Measurements from ENCODE around the gene S100A14.

- TF ChIP-seq KLF10 (CRISPR knock-in tag; IDR thresholded peaks at IDR 0.05) (no peak), ZBTB33 (CRISPR knock-in tag; IDR thresholded peaks at IDR 0.05) (no peak), TEAD4 (IDR thresholded peaks at IDR 0.05; ENCODE audit: low read length) (no peak), TEAD4 (CRISPR knock-in tag; IDR thresholded peaks at IDR 0.05; ENCODE audit: borderline replicate concordance) (no peak), ZBED1 (IDR thresholded peaks at IDR 0.05) (no peak)
- TF ChIP-seq, protein P1, sequence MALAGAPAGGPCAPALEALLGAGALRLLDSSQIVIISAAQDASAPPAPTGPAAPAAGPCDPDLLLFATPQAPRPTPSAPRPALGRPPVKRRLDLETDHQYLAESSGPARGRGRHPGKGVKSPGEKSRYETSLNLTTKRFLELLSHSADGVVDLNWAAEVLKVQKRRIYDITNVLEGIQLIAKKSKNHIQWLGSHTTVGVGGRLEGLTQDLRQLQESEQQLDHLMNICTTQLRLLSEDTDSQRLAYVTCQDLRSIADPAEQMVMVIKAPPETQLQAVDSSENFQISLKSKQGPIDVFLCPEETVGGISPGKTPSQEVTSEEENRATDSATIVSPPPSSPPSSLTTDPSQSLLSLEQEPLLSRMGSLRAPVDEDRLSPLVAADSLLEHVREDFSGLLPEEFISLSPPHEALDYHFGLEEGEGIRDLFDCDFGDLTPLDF (CRISPR knock-in tag; IDR thresholded peaks at IDR 0.05), result no peak
- TF ChIP-seq, protein P2, sequence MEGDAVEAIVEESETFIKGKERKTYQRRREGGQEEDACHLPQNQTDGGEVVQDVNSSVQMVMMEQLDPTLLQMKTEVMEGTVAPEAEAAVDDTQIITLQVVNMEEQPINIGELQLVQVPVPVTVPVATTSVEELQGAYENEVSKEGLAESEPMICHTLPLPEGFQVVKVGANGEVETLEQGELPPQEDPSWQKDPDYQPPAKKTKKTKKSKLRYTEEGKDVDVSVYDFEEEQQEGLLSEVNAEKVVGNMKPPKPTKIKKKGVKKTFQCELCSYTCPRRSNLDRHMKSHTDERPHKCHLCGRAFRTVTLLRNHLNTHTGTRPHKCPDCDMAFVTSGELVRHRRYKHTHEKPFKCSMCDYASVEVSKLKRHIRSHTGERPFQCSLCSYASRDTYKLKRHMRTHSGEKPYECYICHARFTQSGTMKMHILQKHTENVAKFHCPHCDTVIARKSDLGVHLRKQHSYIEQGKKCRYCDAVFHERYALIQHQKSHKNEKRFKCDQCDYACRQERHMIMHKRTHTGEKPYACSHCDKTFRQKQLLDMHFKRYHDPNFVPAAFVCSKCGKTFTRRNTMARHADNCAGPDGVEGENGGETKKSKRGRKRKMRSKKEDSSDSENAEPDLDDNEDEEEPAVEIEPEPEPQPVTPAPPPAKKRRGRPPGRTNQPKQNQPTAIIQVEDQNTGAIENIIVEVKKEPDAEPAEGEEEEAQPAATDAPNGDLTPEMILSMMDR (IDR thresholded peaks at IDR 0.05 in 2 of 3, conservative IDR thresholded peaks at IDR 0.05 in 1 of 3; ENCODE audit: insufficient read depth in 2 of 3, low read depth in 1 of 3, low read length in 3 of 3), result no peak
These were observed 1.2 kb downstream of the S100A14 start for GRCh38 chr1:153614906-153615305.

Measured in K562 (cell line).